Measurements from ENCODE around the gene BACH2.

GRCh38 chr6:90040931-90041330 is 255.7 kb downstream of the BACH2 start:
- TF ChIP-seq CTCF (IDR thresholded peaks at IDR 0.05 in 4 of 5, conservative IDR thresholded peaks at IDR 0.05 in 1 of 5) (no peak), POLR2A (IDR thresholded peaks at IDR 0.05) (no peak)
